K562 (cell line): ENCODE measurements around the gene POR. TPM values are rescaled to one million over a fixed set of nuclear protein-coding genes. Genes with fewer than 3 reads are reported as not detected.

Source experiments
- ATAC-seq: fragments of 200-7000 bp; cut with Tn5 transposase; 3 replicates; pipeline ENCODE4 v1.9.1; 2020; ENCODE audit warnings: moderate library complexity
- BruUV-seq: library from RNA; stranded (reverse); fragments of 400-500 nt; replicated peaks from 2 replicates; lab custom pipeline; 2021; lab: Mats Ljungman, UMichigan
- CTCF ChIA-PET: fragments of 300-600 bp; formaldehyde crosslinking; extraction: SDS; loops from one replicate; lab custom pipeline; 2021; ENCODE audit warnings: low intra/inter-chr PET ratio; lab: Yijun Ruan, JAX
- POLR2A ChIA-PET: fragments of 300-600, 350-650 bp; sonication (Branson Sonifier 250); formaldehyde crosslinking; extraction: SDS; loops from one replicate; lab custom pipeline; 2021; ENCODE audit warnings: antibody characterized with exemption, inconsistent platforms; lab: Yijun Ruan, JAX
- DNase-seq, 4 experiments: peaks; one replicate each; pipeline versions ENCODE4 v3.0.0 to v3.0.0-alpha.2; 2011 to 2018; ENCODE audit warnings: low spot score in 3 of 4, mixed read lengths in 3 of 4; ENCODE audit errors: extremely low read depth in 1 of 4
- FAIRE-seq: peaks from 2 replicates; lab custom pipeline; 2011; peaks lifted over from hg19 to GRCh38; lab: Jason Lieb, UNC
- H2AFZ ChIP-seq: 2 replicates; pipeline ENCODE4 v1.6.0; 2011; ENCODE audit warnings: low read depth, low read length, control low read depth, inconsistent platforms
- H3K27ac ChIP-seq: fragments of 200-600 bp; 3 replicates; pipeline ENCODE4 v1.8.0; 2011; ENCODE audit warnings: low read depth, mild to moderate bottlenecking, control low read depth, inconsistent platforms, low read length, moderate library complexity, mixed read lengths; ENCODE audit errors: extremely low read depth
- H3K27me3 ChIP-seq, 2 experiments: fragments of 300-600 bp in 1 of 2; 2 replicates in 1 of 2; 3 replicates in 1 of 2; pipeline versions ENCODE4 v1.6.0 to v1.8.0; 2011; ENCODE audit warnings: inconsistent platforms in 2 of 2, low read length in 2 of 2, mild to moderate bottlenecking in 1 of 2, mixed read lengths in 1 of 2, moderate library complexity in 1 of 2; ENCODE audit not compliant: control insufficient read depth in 2 of 2, insufficient read depth in 2 of 2
- H3K36me3 ChIP-seq: fragments of 300-600 bp; 3 replicates; pipeline ENCODE4 v1.8.0; 2011; ENCODE audit warnings: mild to moderate bottlenecking, low read length, inconsistent platforms; ENCODE audit not compliant: control insufficient read depth, insufficient read depth
- H3K4me1 ChIP-seq, 2 experiments: fragments of 200-600 bp in 1 of 2; replicated peaks in 1 of 2; 2 replicates in 1 of 2; 3 replicates in 1 of 2; pipeline versions ENCODE4 v1.5.1 to v1.8.0; 2011; ENCODE audit warnings: inconsistent platforms in 2 of 2, low read length in 2 of 2, mild to moderate bottlenecking in 1 of 2, mixed read lengths in 1 of 2, moderate library complexity in 1 of 2; ENCODE audit not compliant: control insufficient read depth in 2 of 2, insufficient read depth in 2 of 2
- H3K4me2 ChIP-seq: 2 replicates; pipeline ENCODE4 v1.6.1; 2011; ENCODE audit warnings: low read length, control low read depth, inconsistent platforms, mixed read lengths; ENCODE audit not compliant: insufficient read depth
- H3K4me3 ChIP-seq: fragments of 200-600 bp; sonication (generic), shearing (Covaris generic); 2 replicates; pipeline ENCODE4 v1.5.1; 2016; ENCODE audit warnings: control low read depth, inconsistent platforms
- H3K79me2 ChIP-seq: fragments of 200-600 bp; 3 replicates; pipeline ENCODE4 v1.8.0; 2011; ENCODE audit warnings: low read length, inconsistent platforms; ENCODE audit not compliant: control insufficient read depth, insufficient read depth
- H3K9ac ChIP-seq, 2 experiments: 2 replicates each; pipeline versions ENCODE4 v1.6.0 to v1.6.1; 2011; ENCODE audit warnings: low read depth in 2 of 2, low read length in 2 of 2, control low read depth in 1 of 2, inconsistent platforms in 1 of 2, mild to moderate bottlenecking in 1 of 2, mixed read lengths in 1 of 2; ENCODE audit not compliant: insufficient read depth in 1 of 2
- H3K9me1 ChIP-seq: one replicate; pipeline ENCODE4 v1.6.0; 2011; ENCODE audit warnings: inconsistent platforms, mild to moderate bottlenecking, low read length, moderate library complexity; ENCODE audit not compliant: control insufficient read depth, insufficient read depth
- H3K9me3 ChIP-seq: replicated peaks from 2 replicates; pipeline ENCODE4 v1.5.1; 2011; ENCODE audit warnings: low read depth, low read length, inconsistent platforms; ENCODE audit not compliant: control insufficient read depth, insufficient read depth
- H4K20me1 ChIP-seq: replicated peaks from 2 replicates; pipeline ENCODE4 v1.6.1; 2011; ENCODE audit warnings: low read length, inconsistent platforms, mixed read lengths; ENCODE audit not compliant: control insufficient read depth, insufficient read depth
- ETS2 ChIP-seq: IDR thresholded peaks from 2 replicates; pipeline ENCODE4 v1.6.1; 2016; ENCODE audit warnings: borderline replicate concordance, missing genetic modification characterization, mild to moderate bottlenecking, moderate library complexity, missing compliant biosample characterization; ENCODE audit not compliant: poor library complexity, severe bottlenecking
- FIP1L1 ChIP-seq: fragments of 200-400 bp; formaldehyde crosslinking; IDR thresholded peaks from 2 replicates; pipeline ENCODE4 v1.6.1; 2018; ENCODE audit warnings: mild to moderate bottlenecking, low read depth, low read length; ENCODE audit not compliant: poor library complexity, severe bottlenecking
- JUNB ChIP-seq: fragments of 450-650 bp; formaldehyde crosslinking; conservative IDR thresholded peaks from 2 replicates; pipeline ENCODE4 v1.4.0; 2020; ENCODE audit warnings: mild to moderate bottlenecking
- SNIP1 ChIP-seq: fragments of 450-650 bp; IDR thresholded peaks from 2 replicates; pipeline ENCODE4 v1.7.1; 2017; ENCODE audit warnings: low read depth, mild to moderate bottlenecking
- ZNF436 ChIP-seq: fragments of 250-450, 450-650 bp; sonication (Bioruptor Pico); formaldehyde crosslinking; IDR thresholded peaks from 2 replicates; pipeline ENCODE4 v1.7.0; 2020; ENCODE audit warnings: mild to moderate bottlenecking
- WGBS: fragments of 100-300 bp; shearing (Covaris generic); methylation state at CpG from one replicate; pipeline ENCODE4 v1.1.6; 2016; ENCODE audit warnings: low coverage, mixed read lengths; ENCODE audit not compliant: insufficient coverage; ENCODE audit errors: missing lambda C conversion rate; 5-methylcytosine and 5-hydroxymethylcytosine counted together
- in situ Hi-C: fragments of 300-500 bp; cut with MboI; formaldehyde crosslinking; loops from 4 replicates; pipeline ENCODE4 v1.15.0; 2018; ENCODE audit warnings: inconsistent platforms, mixed read lengths
- intact Hi-C: fragments of 100-400 bp; cut with micrococcal nuclease; formaldehyde crosslinking; loops from 2 replicates; pipeline ENCODE4 v1.14.2; 2022
- polyA plus RNA-seq, 8 experiments: library from polyadenylated mRNA; depleted of rRNA in 4 of 8; stranded (reverse) in 5 of 8; unstranded in 3 of 8; fragments of >200 nt; fragmentation: Nextera tagmentation in 2 of 8; fragmentation: Illumina TruSeq in 1 of 8; extraction: Ambion mirVana in 2 of 8; extraction: Trizol in 1 of 8; gene quantifications; 2 replicates each; pipeline versions ENCODE4 v1.2.1 to v1.2.3, GENCODE V29; 2011 to 2014; ENCODE audit warnings: inconsistent platforms in 1 of 8, missing spikeins in 1 of 8
- total RNA-seq, 7 experiments: library from RNA; depleted of rRNA in 6 of 7; stranded (reverse); fragments of >200 nt in 6 of 7; fragmentation: Illumina TruSeq in 2 of 7; extraction: Trizol in 2 of 7; gene quantifications; 2 replicates each; pipeline versions ENCODE4 v1.2.1 to v1.2.3, GENCODE V29; 2011 to 2021; ENCODE audit warnings: low replicate concordance in 1 of 7

Gene POR
- total and polyA plus RNA-seq, 9 of the 15 experiments (the other 6 are each of a cell fraction or from before 2014, with no cell fraction given): 4.7 to 142 (median 40.8) TPM

- H3K4me2 ChIP-seq: no peak overlapping the region
- CTCF ChIA-PET: no interaction called here
Measured at GRCh38 chr7:76002139-76002538, 87.2 kb downstream of the POR start.

GRCh38 chr7:76002822-76003221 is 87.9 kb downstream of the POR start:
- WGBS: 46% methylated on average over 3 of the region's 3 CpGs
- H3K9ac ChIP-seq: no peak overlapping the region
- ChIA-PET POLR2A (no interaction called here), CTCF (no interaction called here)
- H3K36me3 ChIP-seq: peaks cover 35% of the 10 kb centered on the region
- ATAC-seq (no peak), FAIRE-seq (no peak), DNase-seq (no peak)
- H3K27ac ChIP-seq: no peak overlapping the region
- no peak for TF ChIP-seq FIP1L1
- no peak for TF ChIP-seq ETS2
- TF ChIP-seq ZNF436 (CRISPR knock-in tag): no peak
- no peak for TF ChIP-seq JUNB (CRISPR knock-in tag)
- BruUV-seq: no TSS peak
- H3K9me3 ChIP-seq: no peaks in the 10 kb centered on the region
- H3K27me3 ChIP-seq: no peaks in the 10 kb centered on the region
- H3K4me2 ChIP-seq: no peak overlapping the region
- in situ Hi-C loops (loop anchor here (25.0 kb wide), 1 partner anchor 566 kb away; no protein-coding TSS in a partner anchor), intact Hi-C loops (no loop called here)
- no peaks in the 10 kb centered on the region for H3K9me1 ChIP-seq
- H3K79me2 ChIP-seq: no peaks in the 10 kb centered on the region
- H4K20me1 ChIP-seq: no peaks in the 10 kb centered on the region; the same call in 1 of the 2 replicates
- no peak overlapping the region for H2AFZ ChIP-seq
- H3K4me1 ChIP-seq: peaks cover 0 to 5% of the 10 kb centered on the region in 2 experiments; a peak in 1 of 5 replicates
- H3K4me3 ChIP-seq: no peak overlapping the region

More at GRCh38 chr7:76002139-76002538, 87.2 kb downstream of the POR start:
- Histone ChIP-seq H3K4me1 (peaks cover 4 to 5% of the 10 kb centered on the region in 2 experiments; a peak in 2 of 5 replicates), H3K9ac (no peak overlapping the region), H4K20me1 (no peaks in the 10 kb centered on the region; the same call in 1 of the 2 replicates), H2AFZ (no peak overlapping the region), H3K9me3 (no peaks in the 10 kb centered on the region), H3K27me3 (no peaks in the 10 kb centered on the region), H3K36me3 (peaks cover 35% of the 10 kb centered on the region), H3K9me1 (no peaks in the 10 kb centered on the region), H3K4me3 (no peak overlapping the region), H3K27ac (no peak overlapping the region), H3K79me2 (no peaks in the 10 kb centered on the region)
- in situ Hi-C loops: loop anchor here (25.0 kb wide), 1 partner anchor 565 kb away; no protein-coding TSS in a partner anchor
- POLR2A ChIA-PET: no interaction called here
- WGBS: 74% methylated on average over 6 of the region's 6 CpGs
- intact Hi-C loops: no loop called here
- DNase-seq (no peak), ATAC-seq (no peak), FAIRE-seq (no peak)
- no TSS peak for BruUV-seq
- no peak for TF ChIP-seq SNIP1
